Measurements from ENCODE around the gene USP17L22.
"Not testable (repeated sequence)": the region's sequence is repeated elsewhere in the genome, so short reads cannot be mapped to it uniquely, and the experiment has no call there.

Gene USP17L22

GRCh38 chr4:9267319-9267718 lies at the start of gene USP17L22:
Gene USP17L22, plus strand, starts transcription at chr4:9267619. Its CDS starts 0 bp downstream, at chr4:9267619.
- not testable (repeated sequence) for H3K4me3 ChIP-seq (replicated peaks; ENCODE audit: low read depth, low read length); DNase-seq (ENCODE audit: extremely low read depth, low read depth)

GRCh38 chr4:9219852-9220251 lies 47.6 kb upstream of the USP17L22 start, which contains the start of gene USP17L12:
Gene USP17L12, plus strand, starts transcription at chr4:9220152. Its CDS starts 0 bp downstream, at chr4:9220152.
- H3K4me3 ChIP-seq (replicated peaks; ENCODE audit: low read depth, low read length); DNase-seq (ENCODE audit: extremely low read depth, low read depth): not testable (repeated sequence)

GRCh38 chr4:9224596-9224995 lies 42.8 kb upstream of the USP17L22 start, which contains the start of gene USP17L13:
Gene USP17L13, plus strand, starts transcription at chr4:9224896. Its CDS starts 0 bp downstream, at chr4:9224896.
- not testable (repeated sequence) for DNase-seq (ENCODE audit: extremely low read depth, low read depth); H3K4me3 ChIP-seq (replicated peaks; ENCODE audit: low read depth, low read length)

GRCh38 chr4:9230249-9230648 lies 37.2 kb upstream of the USP17L22 start:
- H3K4me3 ChIP-seq (replicated peaks; ENCODE audit: low read depth, low read length); DNase-seq (ENCODE audit: extremely low read depth, low read depth): not testable (repeated sequence)

GRCh38 chr4:9234085-9234484 lies 33.3 kb upstream of the USP17L22 start, which contains the start of gene USP17L15:
Gene USP17L15, plus strand, starts transcription at chr4:9234385. Its CDS starts 0 bp downstream, at chr4:9234385.
- H3K4me3 ChIP-seq (replicated peaks; ENCODE audit: low read depth, low read length), result not testable (repeated sequence)

GRCh38 chr4:9238461-9238860 lies 29.0 kb upstream of the USP17L22 start:
- not testable (repeated sequence) for H3K4me3 ChIP-seq (replicated peaks; ENCODE audit: low read depth, low read length); DNase-seq (ENCODE audit: extremely low read depth, low read depth)

More at GRCh38 chr4:9234085-9234484, 33.3 kb upstream of the USP17L22 start, which contains the start of gene USP17L15:
- DNase-seq (ENCODE audit: extremely low read depth, low read depth), result not testable (repeated sequence)

- DNase-seq (ENCODE audit: extremely low read depth, low read depth); H3K4me3 ChIP-seq (replicated peaks; ENCODE audit: low read depth, low read length): not testable (repeated sequence)
Measured at GRCh38 chr4:9243579-9243978, 23.8 kb upstream of the USP17L22 start, which contains the start of gene USP17L17. Gene USP17L17, plus strand, starts transcription at chr4:9243879. Its CDS starts 0 bp downstream, at chr4:9243879.

- not testable (repeated sequence) for DNase-seq (ENCODE audit: extremely low read depth, low read depth); H3K4me3 ChIP-seq (replicated peaks; ENCODE audit: low read depth, low read length)
Measured at GRCh38 chr4:9247953-9248680, 19.3 kb upstream of the USP17L22 start, which contains the start of gene USP17L18. Gene USP17L18, plus strand, starts transcription at chr4:9248630. Its CDS starts 0 bp downstream, at chr4:9248630.

- H3K4me3 ChIP-seq (replicated peaks; ENCODE audit: low read depth, low read length); DNase-seq (ENCODE audit: extremely low read depth, low read depth): not testable (repeated sequence)
Measured at GRCh38 chr4:9253078-9253477, 14.3 kb upstream of the USP17L22 start, which contains the start of gene USP17L19. Gene USP17L19, plus strand, starts transcription at chr4:9253378. Its CDS starts 0 bp downstream, at chr4:9253378.

GRCh38 chr4:9257824-9258223 lies 9.6 kb upstream of the USP17L22 start, which contains the start of gene USP17L20:
Gene USP17L20, plus strand, starts transcription at chr4:9258124. Its CDS starts 0 bp downstream, at chr4:9258124.
- H3K4me3 ChIP-seq (replicated peaks; ENCODE audit: low read depth, low read length); DNase-seq (ENCODE audit: extremely low read depth, low read depth): not testable (repeated sequence)

GRCh38 chr4:9262572-9262971 lies 4.8 kb upstream of the USP17L22 start, which contains the start of gene USP17L21:
Gene USP17L21, plus strand, starts transcription at chr4:9262872. Its CDS starts 0 bp downstream, at chr4:9262872.
- not testable (repeated sequence) for DNase-seq (ENCODE audit: extremely low read depth, low read depth); H3K4me3 ChIP-seq (replicated peaks; ENCODE audit: low read depth, low read length)

GRCh38 chr4:9271719-9272118 lies 4.3 kb downstream of the USP17L22 start:
- not testable (repeated sequence) for DNase-seq (ENCODE audit: extremely low read depth, low read depth)

More at GRCh38 chr4:9271719-9272118, 4.3 kb downstream of the USP17L22 start:
- H3K4me3 ChIP-seq (replicated peaks; ENCODE audit: low read depth, low read length), result not testable (repeated sequence)

All from HFF-Myc (cell line).